DND-41 (cell line): Measurements from ENCODE around the gene LIMK2.

Source experiments
- ATAC-seq: fragments of 200-7000 bp; cut with Tn5 transposase; 3 replicates; pipeline ENCODE4 v1.9.1; 2021; ENCODE audit warnings: low read depth; ENCODE audit not compliant: insufficient read depth
- DNase-seq: peaks from one replicate; pipeline ENCODE4 v3.0.0-alpha.2; 2020
- H2AFZ ChIP-seq: 2 replicates; pipeline ENCODE4 v1.6.0; 2012; ENCODE audit warnings: low read depth, low read length
- H3K27ac ChIP-seq: 2 replicates; pipeline ENCODE4 v1.5.1; 2012; ENCODE audit warnings: low read length, inconsistent platforms
- H3K27me3 ChIP-seq: fragments of 200-600 bp; sonication (generic); 2 replicates; pipeline ENCODE4 v1.6.0; 2012; ENCODE audit warnings: low read length, mild to moderate bottlenecking, inconsistent platforms; ENCODE audit not compliant: insufficient read depth, poor library complexity
- H3K36me3 ChIP-seq: 2 replicates; pipeline ENCODE4 v1.5.1; 2012; ENCODE audit warnings: low read length, inconsistent platforms; ENCODE audit not compliant: insufficient read depth
- H3K4me1 ChIP-seq: 2 replicates; pipeline ENCODE4 v1.5.1; 2012; ENCODE audit warnings: mild to moderate bottlenecking, low read length; ENCODE audit not compliant: insufficient read depth
- H3K4me2 ChIP-seq: 2 replicates; pipeline ENCODE4 v1.6.0; 2012; ENCODE audit warnings: mild to moderate bottlenecking, moderate library complexity, low read length, inconsistent platforms; ENCODE audit not compliant: insufficient read depth
- H3K4me3 ChIP-seq, 2 experiments: fragments of 200-600 bp in 1 of 2; shearing (Covaris generic) in 1 of 2; 2 replicates each; pipeline ENCODE4 v1.5.1; 2012 to 2016; ENCODE audit warnings: inconsistent platforms in 2 of 2, low read length in 2 of 2, mild to moderate bottlenecking in 2 of 2, low read depth in 1 of 2, moderate library complexity in 1 of 2
- H3K79me2 ChIP-seq: 2 replicates; pipeline ENCODE4 v1.6.0; 2012; ENCODE audit warnings: low read length, inconsistent platforms; ENCODE audit not compliant: insufficient read depth
- H3K9ac ChIP-seq: 2 replicates; pipeline ENCODE4 v1.6.0; 2012; ENCODE audit warnings: low read depth, mild to moderate bottlenecking, inconsistent platforms, low read length, moderate library complexity
- H3K9me3 ChIP-seq: 2 replicates; pipeline ENCODE4 v1.5.1; 2012; ENCODE audit warnings: low read length, moderate library complexity, mild to moderate bottlenecking, inconsistent platforms; ENCODE audit not compliant: insufficient read depth, severe bottlenecking
- H4K20me1 ChIP-seq: 2 replicates; pipeline ENCODE4 v1.6.0; 2012; ENCODE audit warnings: low read length; ENCODE audit not compliant: insufficient read depth
- EZH2 ChIP-seq: IDR thresholded peaks from 3 replicates; pipeline ENCODE4 v1.6.1; 2012; ENCODE audit warnings: borderline replicate concordance, low read depth, mild to moderate bottlenecking, moderate library complexity, low read length, inconsistent platforms; ENCODE audit not compliant: severe bottlenecking
- TF ChIP-seq, protein P1 (sequence below): IDR thresholded peaks from 2 replicates; pipeline ENCODE4 v1.5.1; 2012; ENCODE audit warnings: borderline replicate concordance, low read length, moderate library complexity, mild to moderate bottlenecking; ENCODE audit not compliant: poor library complexity, severe bottlenecking; ENCODE audit errors: extremely low read depth

Gene LIMK2

DNA sequence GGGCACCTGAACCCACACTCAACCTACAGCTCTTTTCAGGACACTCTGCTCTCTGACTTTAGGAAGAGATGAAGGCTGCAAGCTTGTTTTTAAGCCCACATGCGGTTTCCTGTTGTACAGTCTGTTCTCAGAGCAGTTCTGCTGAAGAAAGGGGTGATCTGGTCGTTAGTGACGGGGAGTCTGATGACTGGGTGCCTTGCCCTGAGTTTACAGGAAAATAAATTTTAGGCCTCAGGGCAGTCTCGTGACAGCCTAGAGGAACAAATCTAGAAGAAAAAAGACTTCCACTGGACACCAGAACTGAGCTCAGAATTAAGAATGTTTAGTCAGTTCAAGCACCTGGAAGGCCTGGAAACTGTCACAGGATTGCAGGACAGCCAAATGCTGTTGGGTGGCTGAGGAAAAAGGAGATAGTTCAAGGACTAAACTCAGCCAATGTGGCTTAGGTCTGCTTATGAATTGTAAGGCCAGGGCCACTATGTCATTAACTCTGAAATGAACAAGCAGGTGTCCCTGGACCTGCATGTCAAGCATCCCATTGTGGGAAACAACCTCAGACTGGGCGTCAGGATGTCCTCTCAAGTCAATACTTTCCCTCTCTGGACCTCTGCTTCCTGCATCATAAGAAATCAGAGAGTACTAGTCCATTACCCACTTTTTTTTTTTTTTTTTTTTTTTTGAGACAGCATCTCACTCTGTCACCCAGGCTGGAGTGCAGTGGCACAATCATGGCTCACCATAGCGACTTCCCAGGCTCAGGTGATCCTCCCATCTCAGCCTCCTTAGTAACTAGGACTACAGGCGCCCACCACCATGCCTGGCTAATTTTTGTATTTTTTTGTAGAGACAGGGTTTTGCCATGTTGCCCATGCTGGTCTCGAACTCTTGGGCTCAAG, 74.5 kb downstream of the LIMK2 start:
- H3K4me2 ChIP-seq = no peak overlapping the region
- peak overlapping the region; percentile 68 for H3K27ac ChIP-seq

DNA sequence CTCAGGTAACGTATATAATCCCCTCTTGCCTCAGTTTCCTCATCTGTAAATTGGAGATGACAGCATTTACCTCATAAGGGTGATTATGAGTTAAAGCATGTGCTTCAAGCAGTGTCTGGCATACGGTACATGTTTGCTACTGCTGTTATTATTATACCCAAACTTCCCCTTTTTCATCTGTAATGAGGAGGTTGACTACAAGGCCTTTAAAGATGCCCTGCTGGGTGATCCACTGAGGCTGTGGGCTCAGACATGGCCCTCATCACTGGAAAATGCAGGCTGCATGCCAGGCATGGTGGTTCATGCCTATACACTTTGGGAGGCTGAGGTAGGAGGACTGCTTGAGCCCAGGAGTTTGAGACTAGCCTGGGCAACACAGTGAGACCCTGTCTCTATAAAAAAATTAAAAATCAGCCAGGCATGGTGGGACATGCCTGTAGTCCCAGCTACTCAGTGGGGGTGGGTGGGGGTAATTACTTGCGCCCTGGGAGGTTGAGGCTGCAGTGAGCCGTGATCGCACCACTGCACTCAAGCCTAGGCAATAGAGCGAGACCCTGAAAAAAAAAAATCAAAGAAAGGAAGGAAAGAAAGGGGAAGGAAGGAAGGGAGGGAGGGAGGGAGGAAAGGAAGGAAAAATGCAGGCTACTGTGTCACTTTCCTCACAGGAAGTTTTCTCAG, 75.9 kb downstream of the LIMK2 start:
- Histone ChIP-seq H3K4me1 (peaks cover 54% of the 10 kb centered on the region), H3K27me3 (no peaks in the 10 kb centered on the region), H3K4me3 (no peak overlapping the region), H3K9ac (no peak overlapping the region), H3K27ac (no peak overlapping the region), H3K36me3 (peaks cover 7% of the 10 kb centered on the region; the same call in 1 of the 2 replicates), H3K4me2 (no peak overlapping the region), H4K20me1 (no peaks in the 10 kb centered on the region), H3K79me2 (no peaks in the 10 kb centered on the region), H3K9me3 (no peaks in the 10 kb centered on the region), H2AFZ (no peak overlapping the region)
- no peak for DNase-seq
- ATAC-seq = no peak
- no peak for TF ChIP-seq EZH2
- TF ChIP-seq, protein P1, sequence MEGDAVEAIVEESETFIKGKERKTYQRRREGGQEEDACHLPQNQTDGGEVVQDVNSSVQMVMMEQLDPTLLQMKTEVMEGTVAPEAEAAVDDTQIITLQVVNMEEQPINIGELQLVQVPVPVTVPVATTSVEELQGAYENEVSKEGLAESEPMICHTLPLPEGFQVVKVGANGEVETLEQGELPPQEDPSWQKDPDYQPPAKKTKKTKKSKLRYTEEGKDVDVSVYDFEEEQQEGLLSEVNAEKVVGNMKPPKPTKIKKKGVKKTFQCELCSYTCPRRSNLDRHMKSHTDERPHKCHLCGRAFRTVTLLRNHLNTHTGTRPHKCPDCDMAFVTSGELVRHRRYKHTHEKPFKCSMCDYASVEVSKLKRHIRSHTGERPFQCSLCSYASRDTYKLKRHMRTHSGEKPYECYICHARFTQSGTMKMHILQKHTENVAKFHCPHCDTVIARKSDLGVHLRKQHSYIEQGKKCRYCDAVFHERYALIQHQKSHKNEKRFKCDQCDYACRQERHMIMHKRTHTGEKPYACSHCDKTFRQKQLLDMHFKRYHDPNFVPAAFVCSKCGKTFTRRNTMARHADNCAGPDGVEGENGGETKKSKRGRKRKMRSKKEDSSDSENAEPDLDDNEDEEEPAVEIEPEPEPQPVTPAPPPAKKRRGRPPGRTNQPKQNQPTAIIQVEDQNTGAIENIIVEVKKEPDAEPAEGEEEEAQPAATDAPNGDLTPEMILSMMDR = no peak

More for the DNA sequence above, 74.5 kb downstream of the LIMK2 start:
- no peak overlapping the region for H3K4me3 ChIP-seq
- H3K27me3 ChIP-seq = no peaks in the 10 kb centered on the region
- DNase-seq = peak; percentile 47
- no peaks in the 10 kb centered on the region for H4K20me1 ChIP-seq
- H3K9me3 ChIP-seq = no peaks in the 10 kb centered on the region
- 0 out of 2 replicates have a peak overlapping the region, but pooled peaks have one; percentile 1 for H3K9ac ChIP-seq
- no peak overlapping the region for H2AFZ ChIP-seq
- peaks cover 41% of the 10 kb centered on the region for H3K4me1 ChIP-seq
- no peak for TF ChIP-seq EZH2
- TF ChIP-seq, protein P1 = no peak
- peak; percentile 31; the same call in 2 of the 3 replicates for ATAC-seq
- H3K36me3 ChIP-seq = peaks cover 12% of the 10 kb centered on the region; the same call in 1 of the 2 replicates
- no peaks in the 10 kb centered on the region for H3K79me2 ChIP-seq

DNA sequence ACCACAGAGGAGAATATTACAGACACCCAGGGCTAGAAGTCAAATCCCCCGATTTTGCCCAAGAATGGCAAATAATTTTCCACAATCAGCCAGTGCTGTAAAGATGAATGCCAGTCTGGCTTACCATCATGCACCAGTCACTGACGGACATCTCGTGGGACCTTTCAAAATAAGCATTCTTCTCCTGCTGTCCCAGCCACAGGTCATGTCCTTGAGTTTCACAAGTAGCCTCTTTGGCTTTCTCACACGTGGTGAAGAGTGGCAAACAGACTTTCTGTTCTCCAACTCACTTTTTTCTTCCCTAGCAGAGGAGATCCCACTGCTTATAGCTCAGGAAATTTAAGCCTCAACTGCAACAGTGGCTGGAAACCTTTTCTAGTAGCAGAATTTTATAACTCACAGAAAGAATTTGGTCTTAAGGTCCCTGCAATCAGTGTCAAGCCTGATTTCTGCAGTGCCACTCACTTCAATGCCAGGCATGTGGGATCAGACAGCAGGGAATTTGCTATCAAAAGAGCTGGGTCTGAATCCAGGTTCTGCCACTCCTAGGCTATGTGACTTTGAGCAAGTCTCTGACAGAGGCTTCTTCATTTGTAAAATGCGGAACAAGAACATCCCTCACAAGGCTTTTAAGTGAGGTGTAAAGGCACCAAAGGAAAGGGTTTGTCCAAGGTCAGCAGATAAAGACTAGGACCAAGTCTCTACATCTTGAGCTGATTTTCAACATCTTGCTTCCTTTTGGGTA, 76.6 kb downstream of the LIMK2 start:
- TF ChIP-seq, protein P1 = no peak
- TF ChIP-seq EZH2 = no peak
- no peak for ATAC-seq
- no peaks in the 10 kb centered on the region for H4K20me1 ChIP-seq
- no peak overlapping the region for H3K27ac ChIP-seq
- peaks cover 55% of the 10 kb centered on the region for H3K4me1 ChIP-seq
- peaks cover 7% of the 10 kb centered on the region; the same call in 1 of the 2 replicates for H3K36me3 ChIP-seq
- H3K27me3 ChIP-seq = no peaks in the 10 kb centered on the region
- H3K9ac ChIP-seq = no peak overlapping the region
- H3K4me2 ChIP-seq = no peak overlapping the region
- no peaks in the 10 kb centered on the region for H3K79me2 ChIP-seq
- DNase-seq = no peak
- no peak overlapping the region for H2AFZ ChIP-seq
- H3K4me3 ChIP-seq = no peak overlapping the region
- no peaks in the 10 kb centered on the region for H3K9me3 ChIP-seq
